ENCODE data around the gene PIGN. TPM values are rescaled to one million over a fixed set of nuclear protein-coding genes. Genes with fewer than 3 reads are reported as not detected.
"Not testable (repeated sequence)": the region's sequence is repeated elsewhere in the genome, so short reads cannot be mapped to it uniquely, and the experiment has no call there.

Gene PIGN
- total RNA-seq, 1 donor from 2014 or later = 40.5 TPM

- no peak for DNase-seq (ENCODE audit: low read depth in 2 of 2)
These were observed 120.6 kb downstream of the PIGN start for GRCh38 chr18:62066102-62066818.

GRCh38 chr18:62064361-62064760, 122.5 kb downstream of the PIGN start:
- DNase-seq (ENCODE audit: low read depth in 2 of 2) = no peak

GRCh38 chr18:62061821-62062478, 124.9 kb downstream of the PIGN start:
- no peak for DNase-seq (ENCODE audit: low read depth in 2 of 2)

GRCh38 chr18:62060820-62061219, 126.0 kb downstream of the PIGN start:
- DNase-seq (ENCODE audit: low read depth in 2 of 2) = no peak

GRCh38 chr18:62054929-62055498, 131.8 kb downstream of the PIGN start:
- DNase-seq (ENCODE audit: low read depth in 2 of 2) = no peak

- no peak for DNase-seq (ENCODE audit: low read depth in 2 of 2)
These were observed 138.6 kb downstream of the PIGN start for GRCh38 chr18:62048279-62048678.

- DNase-seq (ENCODE audit: low read depth in 2 of 2) = no peak
These were observed 141.5 kb downstream of the PIGN start for GRCh38 chr18:62045316-62045715.

- no peak for DNase-seq (ENCODE audit: low read depth in 2 of 2)
These were observed 142.3 kb downstream of the PIGN start for GRCh38 chr18:62044490-62045000.

- peak; percentile 16 to 46 for DNase-seq (ENCODE audit: low read depth in 2 of 2)
These were observed 148.7 kb downstream of the PIGN start for GRCh38 chr18:62037989-62038778.

GRCh38 chr18:62037012-62037742, 149.7 kb downstream of the PIGN start:
- no peak for DNase-seq (ENCODE audit: low read depth in 2 of 2)

GRCh38 chr18:62034286-62034685, 152.6 kb downstream of the PIGN start:
- not testable (repeated sequence) for DNase-seq (ENCODE audit: low read depth in 2 of 2)

GRCh38 chr18:62033756-62034155, 153.1 kb downstream of the PIGN start:
- DNase-seq (ENCODE audit: low read depth in 2 of 2) = no peak

GRCh38 chr18:62033207-62033606, 153.6 kb downstream of the PIGN start:
- DNase-seq (ENCODE audit: low read depth in 2 of 2) = no peak

- peak in 1 of 2 donors; percentile 22 for DNase-seq (ENCODE audit: low read depth in 2 of 2)
These were observed 156.5 kb downstream of the PIGN start for GRCh38 chr18:62030091-62030985.

GRCh38 chr18:62028715-62029114, 158.1 kb downstream of the PIGN start:
- no peak for DNase-seq (ENCODE audit: low read depth in 2 of 2)

- no peak for DNase-seq (ENCODE audit: low read depth in 2 of 2)
These were observed 158.8 kb downstream of the PIGN start for GRCh38 chr18:62027914-62028520.

GRCh38 chr18:62026586-62026985, 160.3 kb downstream of the PIGN start:
- DNase-seq (ENCODE audit: low read depth in 2 of 2) = peak in 1 of 2 donors; percentile 97

- no peak for DNase-seq (ENCODE audit: low read depth in 2 of 2)
These were observed 161.9 kb downstream of the PIGN start for GRCh38 chr18:62024983-62025382.

- no peak for DNase-seq (ENCODE audit: low read depth in 2 of 2)
These were observed 163.3 kb downstream of the PIGN start for GRCh38 chr18:62023536-62023935.

- no peak for DNase-seq (ENCODE audit: low read depth in 2 of 2)
These were observed 168.2 kb downstream of the PIGN start for GRCh38 chr18:62018759-62019041.
